TTC549 (cell line): ENCODE measurements around the gene BAX.
"Not testable (repeated sequence)": the region's sequence is repeated elsewhere in the genome, so short reads cannot be mapped to it uniquely, and the experiment has no call there.

ENCODE experiments used
- FAIRE-seq: peaks from 2 replicates; lab custom pipeline; 2012; peaks lifted over from hg19 to GRCh38; lab: Jason Lieb, UNC

Gene BAX

GRCh38 chr19:48954595-48955307, at the start of gene BAX:
Gene BAX, plus strand, starts transcription at chr19:48954875. Its CDS starts 54 bp downstream, at chr19:48954929.
- FAIRE-seq: no peak

GRCh38 chr19:48905664-48906063, 49.0 kb upstream of the BAX start:
- no peak for FAIRE-seq

GRCh38 chr19:48906324-48906723, 48.4 kb upstream of the BAX start:
- no peak for FAIRE-seq

GRCh38 chr19:48907671-48908070, 47.0 kb upstream of the BAX start:
- FAIRE-seq: no peak

GRCh38 chr19:48909424-48910077, 45.1 kb upstream of the BAX start:
- not testable (repeated sequence) for FAIRE-seq

GRCh38 chr19:48910803-48911202, 43.9 kb upstream of the BAX start:
- FAIRE-seq: no peak

GRCh38 chr19:48913114-48913889, 41.4 kb upstream of the BAX start:
- FAIRE-seq: peak; percentile 5

- FAIRE-seq: no peak
Measured at GRCh38 chr19:48914181-48914580, 40.5 kb upstream of the BAX start.

GRCh38 chr19:48915757-48916156, 38.9 kb upstream of the BAX start:
- no peak for FAIRE-seq

- FAIRE-seq: no peak
Measured at GRCh38 chr19:48918071-48918470, 36.6 kb upstream of the BAX start.

GRCh38 chr19:48918801-48919247, 35.9 kb upstream of the BAX start:
- FAIRE-seq: no peak

- FAIRE-seq: not testable (repeated sequence)
Measured at GRCh38 chr19:48919271-48919670, 35.4 kb upstream of the BAX start.

- no peak for FAIRE-seq
Measured at GRCh38 chr19:48920949-48921348, 33.7 kb upstream of the BAX start.

GRCh38 chr19:48921721-48922500, 32.8 kb upstream of the BAX start:
- FAIRE-seq: no peak

GRCh38 chr19:48922548-48923490, 31.9 kb upstream of the BAX start:
- FAIRE-seq: no peak

- FAIRE-seq: no peak
Measured at GRCh38 chr19:48925240-48925843, 29.3 kb upstream of the BAX start.

GRCh38 chr19:48925890-48926289, 28.8 kb upstream of the BAX start:
- FAIRE-seq: not testable (repeated sequence)

- FAIRE-seq: no peak
Measured at GRCh38 chr19:48926909-48927308, 27.8 kb upstream of the BAX start.

- not testable (repeated sequence) for FAIRE-seq
Measured at GRCh38 chr19:48927692-48928091, 27.0 kb upstream of the BAX start.

- no peak for FAIRE-seq
Measured at GRCh38 chr19:48928164-48929025, 26.3 kb upstream of the BAX start.
